HG03571 (cell line): ENCODE results near the gene BTAF1.

Experiments
- ATAC-seq: cut with Tn5 transposase; IDR thresholded peaks from one replicate; pipeline ENCODE4 v1.9.1; 2021; ENCODE audit not compliant: unreplicated experiment

BTAF1 gene

GRCh38 chr10:91908337-91909116 lies 15.0 kb upstream of the BTAF1 start:
- peak; percentile 92 for ATAC-seq

- ATAC-seq = no peak
These were observed 14.4 kb upstream of the BTAF1 start, which contains the start of gene FGFBP3 for GRCh38 chr10:91909117-91909677. FGFBP3 (minus strand) TSS chr10:91909486; CDS start chr10:91908969, 517 bp downstream.

DNA sequence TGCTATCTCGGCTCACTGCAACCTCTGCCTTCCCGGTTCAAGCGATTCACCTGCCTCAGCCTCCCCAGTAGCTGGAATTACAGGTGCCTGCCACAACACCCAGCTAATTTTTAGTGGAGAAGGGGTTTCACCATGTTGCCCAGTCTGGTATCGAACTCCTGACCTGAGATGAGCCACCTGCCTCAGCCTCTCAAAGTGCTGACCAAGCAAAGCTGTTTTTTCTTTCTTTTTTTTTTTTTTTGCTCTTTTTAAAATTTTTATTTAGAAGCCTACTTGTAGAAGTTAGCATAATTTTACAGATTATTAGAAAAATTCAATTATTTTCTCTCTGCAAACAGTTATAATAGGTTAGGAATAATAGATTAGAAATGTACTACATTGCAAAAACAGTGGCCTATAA lies 13.1 kb upstream of the BTAF1 start:
- no peak for ATAC-seq

DNA sequence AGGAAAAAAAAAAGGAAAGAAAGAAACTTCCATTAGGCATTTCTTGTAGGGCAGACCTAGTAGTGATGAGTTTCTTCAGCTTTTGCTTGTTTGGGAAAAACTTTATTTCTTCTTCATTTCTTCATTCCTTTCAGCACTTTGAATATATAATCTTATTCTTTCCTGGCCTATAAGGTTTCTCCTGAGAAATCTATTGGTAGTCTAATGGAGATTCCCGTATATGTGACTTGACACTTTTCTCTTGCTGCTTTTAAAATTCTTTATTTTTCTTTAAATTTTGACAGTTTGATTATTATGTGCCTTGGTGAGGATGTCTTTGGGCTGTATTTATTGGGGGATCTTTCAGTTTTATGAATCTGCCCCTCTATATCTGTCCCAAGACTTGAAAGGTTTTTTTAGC lies 3.9 kb upstream of the BTAF1 start:
- ATAC-seq = no peak

DNA sequence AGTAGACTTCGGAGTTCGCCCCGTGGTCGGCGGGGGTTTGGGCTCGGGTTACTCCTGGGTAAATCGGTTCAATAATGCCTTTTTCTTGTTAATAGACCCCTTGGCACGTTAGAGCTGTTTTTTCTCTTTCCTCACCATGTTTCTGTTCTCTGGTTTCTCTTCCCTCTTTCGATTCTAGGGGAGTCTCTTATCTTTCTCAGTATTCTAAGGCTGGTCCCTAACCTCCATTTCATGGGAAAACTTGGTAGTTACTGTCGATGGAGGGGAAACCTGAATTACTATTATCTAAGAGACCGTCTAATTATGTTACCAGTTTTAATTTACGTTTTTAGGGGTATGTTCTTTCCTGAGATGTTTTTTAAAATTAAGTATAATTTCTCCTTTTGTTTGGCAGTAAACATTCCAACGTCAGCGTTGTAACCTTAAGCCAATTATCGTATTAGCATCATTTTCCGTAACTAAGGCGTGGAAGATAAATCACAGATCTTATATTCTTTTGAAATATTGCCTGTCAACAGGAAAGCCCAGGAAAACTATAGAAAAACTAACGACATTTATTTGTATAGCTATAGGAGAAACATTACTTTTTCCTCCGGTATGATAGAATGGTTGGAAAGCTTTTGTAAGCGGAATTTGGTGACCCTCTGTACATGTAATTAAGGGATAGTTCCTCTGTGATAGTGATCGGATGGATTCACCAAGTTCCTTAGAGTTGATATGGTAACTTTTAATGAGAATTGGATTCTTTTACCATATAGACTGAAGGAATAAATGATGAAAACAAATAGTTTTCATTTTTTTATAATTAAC lies 847 bp downstream of the BTAF1 start:
- peak; percentile 14 for ATAC-seq

GRCh38 chr10:91925022-91925320 lies 1.4 kb downstream of the BTAF1 start:
- no peak for ATAC-seq

DNA sequence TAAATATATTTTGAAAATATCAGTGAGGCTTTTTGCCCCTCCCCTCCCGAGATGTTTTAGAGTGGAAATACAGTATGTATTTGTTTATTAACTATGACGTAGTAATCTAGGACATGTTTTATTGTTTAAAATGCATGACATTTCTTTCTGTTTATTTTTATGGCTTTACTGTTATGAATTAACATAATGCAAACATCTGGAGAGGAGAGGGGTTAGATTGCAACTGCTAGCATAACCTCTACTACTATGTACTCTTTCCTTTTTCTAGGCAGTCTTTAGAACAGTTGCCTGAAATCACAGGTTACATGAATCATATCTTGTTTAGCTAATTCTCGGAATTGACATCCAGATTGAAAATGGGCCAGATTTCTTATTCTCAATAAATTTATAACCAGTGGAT lies 7.4 kb downstream of the BTAF1 start:
- no peak for ATAC-seq

DNA sequence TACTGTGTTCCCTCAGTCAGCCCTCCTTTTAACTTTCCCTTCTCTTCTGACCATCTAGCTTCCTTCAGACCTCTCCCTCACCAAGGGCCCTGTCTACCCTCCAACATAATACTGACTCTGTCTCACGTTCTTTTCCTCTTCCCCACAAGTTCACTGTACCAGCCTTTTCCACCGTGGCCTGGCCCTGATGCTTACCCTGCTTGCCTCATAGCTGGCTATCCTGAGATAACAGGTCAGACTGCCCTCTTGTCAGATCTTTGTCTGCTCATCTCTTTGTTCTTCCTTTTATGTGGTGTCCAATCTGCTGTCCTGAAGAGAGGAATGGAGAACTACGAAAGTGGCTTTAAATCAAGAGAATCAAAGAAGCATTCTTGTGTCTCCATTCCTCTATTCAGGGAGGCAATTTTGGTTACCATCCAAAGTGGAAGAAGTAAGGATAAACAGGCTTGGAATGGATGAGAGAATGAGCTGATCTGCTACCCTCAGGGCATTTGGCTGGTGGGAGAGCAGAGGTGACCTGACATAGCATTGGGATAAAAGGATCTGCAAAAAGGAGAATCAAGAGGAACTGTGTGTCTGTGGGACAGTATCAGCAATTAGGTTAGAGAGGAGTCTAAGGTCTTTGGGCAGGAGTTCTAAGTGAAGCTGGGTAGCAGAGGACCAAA lies 8.1 kb downstream of the BTAF1 start:
- ATAC-seq = no peak

DNA sequence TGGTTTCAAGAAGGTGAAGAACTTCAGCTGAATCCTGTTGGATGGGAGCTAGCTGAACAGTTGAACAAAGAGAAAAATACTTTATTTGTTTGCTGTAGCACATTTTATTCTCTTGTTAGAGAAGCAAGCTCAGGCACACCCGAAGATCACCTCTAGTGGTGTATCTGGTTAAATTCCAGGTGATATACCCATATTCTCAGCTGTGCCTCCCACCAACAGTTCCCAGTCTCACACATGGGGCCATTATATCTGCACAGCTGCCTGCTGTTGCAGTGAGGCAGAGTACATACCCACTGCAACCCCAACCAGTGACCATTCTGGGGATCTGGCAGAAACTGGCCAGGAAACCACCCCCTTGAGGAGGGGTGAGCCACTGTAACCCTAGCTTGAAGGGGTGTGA lies 9.2 kb downstream of the BTAF1 start:
- no peak for ATAC-seq

DNA sequence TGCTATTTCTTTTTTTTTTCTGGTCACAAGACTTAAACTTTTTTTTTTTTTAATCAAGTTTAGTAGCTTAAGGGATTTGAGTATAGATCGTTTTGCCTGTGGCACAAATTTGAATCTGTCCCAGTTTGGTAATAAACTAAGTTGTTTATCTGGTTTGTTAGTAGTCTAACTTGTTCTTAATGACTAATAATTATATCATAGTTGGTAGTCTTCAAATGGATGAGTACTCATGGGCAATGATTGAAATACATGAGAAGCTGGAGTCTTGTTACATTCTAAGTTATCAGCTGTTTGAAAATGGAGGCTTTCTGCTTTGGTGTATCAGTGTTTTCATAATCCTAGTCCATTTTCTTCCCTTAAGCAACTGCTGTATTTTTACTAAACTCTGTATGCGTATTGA lies 12.3 kb downstream of the BTAF1 start:
- ATAC-seq = no peak

DNA sequence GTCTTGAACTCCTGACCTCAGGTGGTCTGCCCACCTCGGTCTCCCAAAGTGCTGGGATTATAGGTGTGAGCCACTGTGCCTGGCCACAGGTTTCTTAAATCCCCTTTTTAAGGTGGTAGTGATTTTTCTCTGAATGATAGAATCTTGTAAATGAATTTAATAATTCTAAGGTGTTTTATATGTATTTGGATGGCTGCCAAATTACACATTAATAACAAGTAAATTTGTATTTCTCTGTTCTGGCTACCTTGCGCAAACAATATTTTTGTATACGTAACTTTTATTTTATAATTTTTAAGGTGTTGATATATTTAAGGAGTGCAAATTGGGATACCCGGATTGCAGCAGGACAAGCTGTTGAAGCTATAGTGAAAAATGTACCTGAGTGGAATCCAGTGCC lies 16.1 kb downstream of the BTAF1 start:
- ATAC-seq = no peak

GRCh38 chr10:91941426-91941825 lies 17.9 kb downstream of the BTAF1 start:
- no peak for ATAC-seq

DNA sequence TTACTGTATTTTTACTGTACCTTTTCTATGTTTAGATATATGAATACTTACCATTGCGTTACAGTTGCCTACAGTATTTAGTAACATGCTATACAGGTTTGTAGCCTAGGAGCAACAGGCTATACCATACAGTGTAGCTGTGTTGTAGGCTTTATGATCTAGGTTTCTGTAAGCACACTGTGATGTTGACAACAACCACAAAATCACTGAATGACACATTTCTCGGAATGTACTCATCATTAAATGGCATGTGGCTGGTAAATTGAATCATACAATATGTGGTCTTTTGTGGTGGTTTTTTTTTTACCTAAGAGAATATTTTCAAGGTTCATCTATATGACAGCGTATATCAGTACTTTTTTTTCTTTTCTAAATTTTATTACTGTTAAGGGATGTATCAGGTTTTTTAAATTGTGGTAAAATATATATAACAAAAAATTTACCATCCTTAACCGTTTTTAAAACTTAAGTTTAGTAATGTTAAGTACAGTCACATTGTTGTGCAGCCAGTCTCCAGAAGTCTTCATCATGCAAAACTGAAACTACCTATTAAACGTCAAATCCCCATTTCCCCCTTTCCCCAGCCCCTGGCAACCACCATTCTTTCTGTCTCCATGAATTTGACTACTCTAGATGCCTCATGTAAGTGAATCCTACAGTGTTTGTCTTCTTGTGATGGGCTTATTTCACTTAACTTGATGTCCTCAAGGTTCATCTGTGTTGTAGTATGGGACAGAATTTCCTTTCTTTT lies 21.5 kb downstream of the BTAF1 start:
- no peak for ATAC-seq

GRCh38 chr10:91953600-91954160 lies 30.1 kb downstream of the BTAF1 start:
- ATAC-seq = no peak

DNA sequence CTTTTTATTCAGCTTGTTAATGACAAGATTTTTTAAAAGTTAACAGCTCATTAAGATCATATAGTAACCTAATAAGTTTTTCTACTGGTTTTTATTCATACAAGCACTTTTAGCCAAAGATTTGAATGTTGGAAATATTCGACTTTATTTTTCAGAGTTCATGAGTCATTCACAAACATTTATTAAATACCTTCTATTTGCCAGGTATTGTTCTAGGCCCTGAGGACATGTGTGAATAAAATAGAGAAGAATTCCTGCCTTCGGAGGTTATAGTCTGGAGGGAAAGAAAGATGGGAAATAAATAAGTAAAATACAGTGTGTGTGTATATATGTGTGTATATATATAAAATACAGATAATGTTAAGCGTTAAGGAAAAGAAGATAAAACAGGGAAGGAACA lies 31.5 kb downstream of the BTAF1 start:
- ATAC-seq = no peak

- ATAC-seq = no peak
These were observed 33.5 kb downstream of the BTAF1 start for GRCh38 chr10:91957091-91957490.

DNA sequence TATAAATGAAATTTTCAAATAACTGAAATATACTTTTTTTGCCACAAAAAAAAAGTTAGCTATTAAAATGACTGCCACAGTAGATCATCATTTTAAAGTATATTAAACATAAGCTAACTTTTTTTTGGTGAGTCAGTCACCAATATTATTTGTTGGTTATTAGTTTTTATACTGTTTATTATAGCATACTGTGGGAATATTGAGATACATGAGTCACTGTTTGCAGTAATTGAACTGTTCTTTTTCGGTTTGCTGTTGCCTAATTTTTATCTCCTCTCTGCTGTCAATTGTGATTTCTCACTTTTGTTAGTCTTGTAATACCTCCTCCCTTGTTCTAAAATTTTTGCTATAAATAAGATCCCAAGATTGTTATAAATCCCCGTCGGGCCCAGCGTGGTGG lies 45.7 kb downstream of the BTAF1 start:
- ATAC-seq = no peak

DNA sequence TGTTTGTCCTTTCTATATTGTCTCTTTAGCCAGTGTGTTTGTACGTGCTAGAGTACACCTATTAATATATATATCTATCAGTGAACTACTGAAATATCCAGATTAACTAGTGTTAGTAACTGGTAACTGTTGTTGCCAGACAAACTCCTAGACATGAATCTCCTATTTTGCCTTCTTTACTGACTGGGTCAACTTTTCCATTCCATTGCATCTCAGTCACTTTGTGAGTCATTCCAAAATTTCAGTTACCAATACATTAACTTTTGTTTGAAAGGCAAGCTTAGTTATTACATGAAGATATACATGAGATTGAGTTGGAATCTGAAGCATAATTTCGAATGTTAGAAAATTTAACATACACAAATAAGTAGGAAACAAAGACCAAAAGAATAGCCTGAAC lies 51.4 kb downstream of the BTAF1 start:
- no peak for ATAC-seq

DNA sequence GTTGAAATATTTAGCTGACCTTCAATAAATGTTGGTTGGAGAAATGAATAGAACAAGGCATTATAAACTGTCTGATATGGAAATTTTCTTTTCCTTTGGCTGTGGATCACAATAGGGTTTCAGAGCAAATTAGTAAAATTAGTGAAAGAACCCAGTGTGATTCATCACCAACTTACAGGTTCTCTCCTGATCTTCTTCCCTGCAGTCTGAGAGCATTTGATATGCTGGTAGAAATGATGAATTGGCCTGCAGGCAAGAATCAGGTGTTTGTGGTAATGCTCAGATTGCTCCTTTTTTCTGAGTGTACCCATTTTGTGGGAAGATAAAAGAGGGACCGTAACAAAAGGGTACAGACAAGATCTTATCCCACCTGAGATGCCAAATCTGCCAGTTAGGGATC lies 51.9 kb downstream of the BTAF1 start:
- no peak for ATAC-seq

DNA sequence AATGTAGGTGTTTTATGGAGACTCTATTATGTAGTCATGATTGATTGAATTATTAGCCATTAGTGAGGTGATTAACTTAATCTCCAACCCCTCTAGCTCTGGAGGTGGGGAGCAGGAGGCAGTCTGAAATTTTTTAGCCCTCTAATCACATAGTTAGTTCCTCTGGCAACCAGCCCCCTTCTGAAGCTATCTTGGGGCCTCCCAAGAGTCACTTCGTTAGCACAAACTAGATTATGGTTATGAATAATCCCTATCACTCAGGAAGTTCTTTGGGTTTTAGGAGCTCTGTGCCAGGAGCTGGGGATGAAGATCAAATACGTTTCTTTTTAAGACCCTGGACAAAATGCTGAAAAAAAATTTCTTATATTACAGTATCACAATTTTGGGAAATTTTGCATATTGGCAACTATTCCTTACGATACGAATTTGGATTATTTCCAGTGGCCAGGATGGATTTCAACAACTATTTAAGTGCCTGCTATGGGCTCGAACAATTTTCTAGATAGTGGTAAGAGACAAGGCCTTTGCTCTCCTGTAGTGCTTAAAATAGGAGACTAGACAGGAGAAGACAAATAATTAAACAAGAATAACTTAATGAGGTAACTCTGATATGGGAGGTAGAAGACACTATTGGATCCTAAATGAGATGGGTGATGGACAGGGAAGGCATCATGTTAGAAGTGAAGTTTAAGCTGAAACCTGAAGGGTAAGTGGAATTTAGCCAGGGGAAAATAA lies 52.9 kb downstream of the BTAF1 start:
- ATAC-seq = no peak
